ENCODE results near the gene OR10T2. TPM values are rescaled to one million over a fixed set of nuclear protein-coding genes. Genes with fewer than 3 reads are reported as not detected.

OR10T2 gene
- total and polyA plus RNA-seq, 3 donors (not counting 1 experiment from before 2014, with no cell fraction given), result not detected

Other genes with a start within 250 kb of the OR10T2 start
- 1 to 10 TPM; 1.3 to 3.7 TPM for gene CD1D, start 218.6 kb downstream of the OR10T2 start, total RNA-seq
- gene CD1D, start 218.6 kb downstream of the OR10T2 start, polyA plus RNA-seq, result 3.7 TPM
- gene CD1A, start 145.0 kb downstream of the OR10T2 start, total RNA-seq, result not detected
- not detected for gene CD1A, start 145.0 kb downstream of the OR10T2 start, polyA plus RNA-seq
- not detected for gene CD1C, start 109.5 kb downstream of the OR10T2 start, total RNA-seq
- gene CD1C, start 109.5 kb downstream of the OR10T2 start, polyA plus RNA-seq, result not detected
- not detected for gene CD1B, start 67.9 kb downstream of the OR10T2 start, total RNA-seq
- not detected for gene CD1B, start 67.9 kb downstream of the OR10T2 start, polyA plus RNA-seq
- gene CD1E, start 45.6 kb downstream of the OR10T2 start, total RNA-seq, result not detected
- not detected for gene CD1E, start 45.6 kb downstream of the OR10T2 start, polyA plus RNA-seq
- gene OR10K2, start 26.8 kb upstream of the OR10T2 start, total RNA-seq, result not detected
- not detected for gene OR10K2, start 26.8 kb upstream of the OR10T2 start, polyA plus RNA-seq
- gene OR10K1, start 62.4 kb upstream of the OR10T2 start, total RNA-seq, result not detected
- not detected for gene OR10K1, start 62.4 kb upstream of the OR10T2 start, polyA plus RNA-seq
- not detected for gene OR10R2, start 72.8 kb upstream of the OR10T2 start, total RNA-seq
- not detected for gene OR10R2, start 72.8 kb upstream of the OR10T2 start, polyA plus RNA-seq
- gene OR6Y1, start 154.9 kb upstream of the OR10T2 start, total RNA-seq, result not detected
- gene OR6Y1, start 154.9 kb upstream of the OR10T2 start, polyA plus RNA-seq, result not detected
- gene OR6P1, start 171.1 kb upstream of the OR10T2 start, total RNA-seq, result not detected
- not detected for gene OR6P1, start 171.1 kb upstream of the OR10T2 start, polyA plus RNA-seq
- gene OR10X1, start 180.4 kb upstream of the OR10T2 start, total RNA-seq, result not detected
- not detected for gene OR10X1, start 180.4 kb upstream of the OR10T2 start, polyA plus RNA-seq
- not detected for gene OR10Z1, start 205.8 kb upstream of the OR10T2 start, total RNA-seq
- not detected for gene OR10Z1, start 205.8 kb upstream of the OR10T2 start, polyA plus RNA-seq

Data from mammary epithelial cell (primary cell).